Measurements from ENCODE around the gene SMIM29.

The SMIM29 gene

DNA sequence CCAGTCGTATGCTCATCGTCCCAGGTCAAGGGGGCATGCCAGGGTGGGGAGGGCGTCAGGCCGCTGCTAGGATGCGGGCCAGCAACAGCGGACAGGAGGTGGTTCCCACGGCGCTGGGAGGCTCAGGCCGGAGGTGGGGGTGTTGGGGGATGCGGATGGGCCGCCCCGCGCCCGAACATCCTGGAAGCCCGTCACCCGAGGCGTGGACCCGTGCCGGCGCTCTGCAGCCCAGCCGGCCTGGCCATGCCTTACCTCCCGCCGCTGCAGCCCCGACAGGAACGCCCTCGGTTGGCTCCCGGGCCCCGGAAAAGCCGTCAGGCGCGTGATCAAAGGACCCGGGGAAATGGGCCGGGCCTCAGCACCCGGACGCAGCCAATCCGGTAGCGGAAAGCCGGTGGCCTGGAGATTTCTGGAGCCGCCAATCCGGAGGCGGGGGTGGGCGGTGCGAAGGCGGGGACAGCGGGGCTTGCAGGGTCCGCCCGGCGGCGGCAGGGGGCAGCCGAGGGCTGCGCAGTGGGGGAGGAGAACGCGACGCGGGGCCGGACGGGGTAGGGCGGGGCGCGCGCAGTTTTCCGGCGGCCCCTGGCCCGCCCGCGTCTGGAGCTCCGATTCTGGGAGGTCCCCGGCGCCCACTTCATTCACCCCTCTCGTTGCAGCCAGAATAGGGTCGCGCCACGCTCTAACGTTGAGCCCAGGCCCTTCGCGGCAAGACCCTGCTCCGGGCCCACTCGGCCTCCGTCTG is at the start of gene SMIM29:
Gene SMIM29 (minus strand): TSS at position 280 of the 742 bp plus-strand sequence. CDS start 1,215 bp downstream, outside the sequence.
- H3K4me1 Mint-ChIP-seq: peaks cover 47% of the 10 kb centered on the region
- H3K27ac Mint-ChIP-seq: peak within 1 kb of the TSS; percentile 86 to 91

DNA sequence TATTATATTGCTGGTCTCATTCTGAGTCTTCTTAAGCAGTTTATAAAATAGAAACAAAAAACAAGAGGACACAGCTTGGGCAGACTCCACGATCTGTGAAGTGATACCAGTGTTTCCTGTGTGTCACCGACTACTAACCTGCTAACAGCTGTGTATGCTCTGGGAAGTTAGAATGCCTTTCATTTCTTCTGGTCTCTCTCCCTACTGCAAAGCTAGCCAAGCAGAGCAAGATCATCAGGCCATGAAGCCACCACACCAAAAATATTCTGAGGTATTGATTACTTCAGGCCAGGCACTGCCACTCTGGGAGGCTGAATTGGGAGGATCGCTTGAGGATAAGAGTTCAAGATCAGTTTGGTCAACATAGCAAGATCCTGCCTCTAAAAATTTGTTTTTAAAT is 46.9 kb upstream of the SMIM29 start:
- no peaks in the 10 kb centered on the region for H3K27me3 Mint-ChIP-seq
- ATAC-seq (no peak), DNase-seq (peak in 1 of 2 donors; percentile 9)
- H3K9me3 Mint-ChIP-seq: no peaks in the 10 kb centered on the region
- peaks cover 14% of the 10 kb centered on the region for H3K4me1 Mint-ChIP-seq
- H3K27ac Mint-ChIP-seq: peak overlapping the region; percentile 14 to 82
- H3K4me3 Mint-ChIP-seq: no peak overlapping the region

More for the DNA sequence above, at the start of gene SMIM29:
- ATAC-seq: peak; percentile 85
- Mint-ChIP-seq H3K27me3 (peaks cover 8% of the 10 kb centered on the region), H3K9me3 (no peaks in the 10 kb centered on the region), H3K4me3 (peak within 1 kb of the TSS; percentile 83 to 86)
- DNase-seq: peak; percentile 96 to 98

DNA sequence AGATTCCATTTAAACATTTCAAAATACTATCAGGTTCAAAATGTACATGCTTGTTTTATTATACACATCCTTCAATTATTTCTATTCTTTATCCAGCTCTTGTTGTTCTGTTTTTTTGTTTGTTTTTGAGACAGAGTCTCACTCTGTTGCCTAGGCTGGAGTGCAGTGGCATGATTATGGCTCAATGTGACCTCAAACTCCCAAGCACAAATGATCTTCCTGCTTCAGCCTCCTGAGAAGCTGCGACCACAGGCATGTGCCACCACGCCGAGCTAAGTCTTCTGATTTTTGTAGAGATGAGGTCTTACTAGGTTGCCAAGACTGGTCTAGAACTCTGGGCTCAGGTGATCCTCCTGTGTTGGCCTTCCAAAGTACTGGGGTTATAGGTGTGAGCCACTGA is 44.1 kb upstream of the SMIM29 start:
- Mint-ChIP-seq H3K4me3 (no peak overlapping the region), H3K4me1 (peaks cover 32% of the 10 kb centered on the region), H3K9me3 (no peaks in the 10 kb centered on the region), H3K27ac (peak overlapping the region; percentile 60 to 73), H3K27me3 (no peaks in the 10 kb centered on the region)
- DNase-seq: no peak
- no peak for ATAC-seq

DNA sequence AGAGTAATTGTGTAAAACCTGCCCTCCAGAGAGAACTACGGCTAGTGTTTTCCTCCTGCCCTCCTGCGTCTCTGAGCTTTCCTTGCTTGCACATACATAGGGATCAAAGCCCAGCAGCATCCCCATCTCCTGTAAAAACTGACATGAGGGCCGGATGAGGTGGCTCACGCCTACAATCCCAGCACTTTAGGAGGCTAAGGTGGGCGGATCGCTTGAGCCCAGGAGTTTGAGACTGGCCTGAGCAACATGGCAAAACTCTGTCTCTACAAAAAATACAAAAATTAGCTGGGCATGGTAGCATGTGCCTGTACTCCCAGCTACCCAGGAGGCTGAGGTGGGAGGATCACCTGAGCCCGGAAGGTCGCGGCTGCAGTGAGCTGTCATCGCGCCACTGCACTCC is 40.3 kb upstream of the SMIM29 start:
- Mint-ChIP-seq H3K27me3 (no peaks in the 10 kb centered on the region), H3K9me3 (no peaks in the 10 kb centered on the region), H3K4me3 (no peak overlapping the region), H3K4me1 (peaks cover 18% of the 10 kb centered on the region), H3K27ac (no peak overlapping the region)
- no peak for DNase-seq
- ATAC-seq: no peak

DNA sequence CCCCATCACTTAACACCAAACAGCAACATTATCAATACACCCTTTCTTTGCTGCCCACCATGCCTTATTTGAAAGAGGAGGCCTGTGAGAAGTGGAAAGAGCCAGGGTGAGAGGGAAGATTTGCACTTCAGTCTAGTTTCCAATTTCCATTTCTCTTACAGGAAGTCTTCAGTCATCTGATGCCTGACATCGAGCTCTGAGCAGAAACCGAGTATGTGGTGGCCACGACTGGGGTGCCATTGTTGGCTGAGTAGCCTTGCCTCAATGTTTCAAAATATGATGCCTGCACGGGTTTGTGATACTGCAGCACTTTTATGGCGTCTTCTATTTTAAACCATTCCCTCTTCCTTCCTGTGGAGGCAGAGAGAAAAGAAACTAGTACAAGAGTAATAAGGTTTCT is 39.8 kb upstream of the SMIM29 start:
- no peaks in the 10 kb centered on the region for H3K9me3 Mint-ChIP-seq
- no peaks in the 10 kb centered on the region for H3K27me3 Mint-ChIP-seq
- DNase-seq (peak in 1 of 2 donors; percentile 19), ATAC-seq (peak; percentile 64)
- peak overlapping the region in 1 of 2 donors; percentile 12 for H3K4me3 Mint-ChIP-seq
- H3K27ac Mint-ChIP-seq: peak overlapping the region; percentile 50 to 58
- peaks cover 18% of the 10 kb centered on the region for H3K4me1 Mint-ChIP-seq

DNA sequence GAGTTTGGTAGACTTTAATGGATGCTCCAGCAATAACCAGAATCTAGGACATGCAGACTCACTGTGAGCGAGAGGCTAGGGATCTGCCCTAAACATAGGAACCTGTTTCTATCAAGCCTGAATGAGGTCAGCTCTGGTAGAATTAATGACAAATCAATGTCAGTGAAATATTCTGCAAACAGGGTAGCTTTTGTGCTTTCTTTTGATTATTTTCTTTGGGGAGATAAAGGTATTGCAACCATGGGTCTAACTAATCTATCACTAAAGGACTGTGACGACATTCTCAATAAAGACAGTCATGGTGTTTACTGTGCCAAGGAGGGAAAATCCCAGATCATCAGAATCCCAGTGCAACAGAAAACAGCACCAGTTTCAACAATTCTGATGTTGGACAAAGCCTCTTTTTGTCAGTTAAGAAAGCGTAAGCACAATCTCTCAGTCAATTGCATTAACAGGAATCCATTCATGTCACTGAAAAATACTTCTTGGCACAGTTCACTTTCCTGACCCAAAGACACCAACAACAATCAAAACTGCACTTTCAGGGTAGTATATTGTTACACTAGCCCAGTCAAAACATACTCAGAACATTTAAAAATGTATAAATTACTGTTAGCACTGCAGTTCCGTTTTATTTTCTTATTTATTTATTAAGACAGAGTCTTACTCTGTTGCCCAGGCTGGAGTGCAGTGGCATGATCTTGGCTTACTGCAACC is 36.8 kb upstream of the SMIM29 start:
- Mint-ChIP-seq H3K27ac (no peak overlapping the region), H3K4me1 (peaks cover 18% of the 10 kb centered on the region), H3K27me3 (no peaks in the 10 kb centered on the region), H3K9me3 (no peaks in the 10 kb centered on the region), H3K4me3 (no peak overlapping the region)
- ATAC-seq (no peak), DNase-seq (no peak)

DNA sequence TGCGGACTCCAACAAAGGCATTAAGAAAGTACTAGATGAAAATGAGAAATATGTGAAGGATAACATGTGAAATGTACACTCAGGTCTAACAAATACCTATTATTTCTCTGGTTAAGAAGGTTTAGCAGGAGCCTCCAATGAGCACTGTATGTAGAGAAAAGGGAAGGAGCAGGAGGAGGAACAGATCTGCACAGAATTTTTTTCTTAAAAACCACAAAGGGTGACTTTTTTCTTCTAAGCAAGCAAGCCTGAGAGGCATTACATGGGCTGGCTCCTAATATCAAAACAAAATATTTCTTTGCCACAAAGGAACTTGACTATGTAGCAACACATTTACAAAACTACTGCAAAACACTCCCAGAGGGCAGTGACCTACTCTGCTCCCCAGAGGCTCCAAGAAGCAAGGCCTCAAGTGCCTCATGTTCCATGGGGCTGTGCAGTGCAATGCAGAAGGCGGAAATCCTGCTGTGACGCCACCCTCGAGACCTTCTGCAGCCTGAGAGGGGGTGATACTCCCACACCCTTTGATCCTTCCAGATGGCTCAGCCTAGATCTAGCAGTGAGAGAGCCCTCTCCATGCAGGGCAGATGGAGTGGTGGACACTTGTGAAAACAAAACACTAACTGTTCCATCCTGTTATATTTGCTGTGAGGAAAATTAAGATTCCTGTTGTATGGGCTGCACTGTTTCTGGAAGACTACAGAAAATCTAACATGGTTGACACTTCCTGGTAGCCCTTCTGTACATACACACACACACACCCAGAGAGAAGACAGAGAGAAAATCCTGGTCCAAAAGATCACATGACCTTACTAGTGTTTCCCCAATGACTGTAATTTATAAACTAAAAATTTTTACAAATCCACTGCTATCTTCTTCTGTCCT is 36.0 kb upstream of the SMIM29 start:
- no peak for DNase-seq
- Mint-ChIP-seq H3K4me3 (no peak overlapping the region), H3K4me1 (peaks cover 16% of the 10 kb centered on the region), H3K9me3 (no peaks in the 10 kb centered on the region), H3K27ac (peak overlapping the region in 1 of 2 donors; percentile 91), H3K27me3 (no peaks in the 10 kb centered on the region)
- ATAC-seq: no peak

DNA sequence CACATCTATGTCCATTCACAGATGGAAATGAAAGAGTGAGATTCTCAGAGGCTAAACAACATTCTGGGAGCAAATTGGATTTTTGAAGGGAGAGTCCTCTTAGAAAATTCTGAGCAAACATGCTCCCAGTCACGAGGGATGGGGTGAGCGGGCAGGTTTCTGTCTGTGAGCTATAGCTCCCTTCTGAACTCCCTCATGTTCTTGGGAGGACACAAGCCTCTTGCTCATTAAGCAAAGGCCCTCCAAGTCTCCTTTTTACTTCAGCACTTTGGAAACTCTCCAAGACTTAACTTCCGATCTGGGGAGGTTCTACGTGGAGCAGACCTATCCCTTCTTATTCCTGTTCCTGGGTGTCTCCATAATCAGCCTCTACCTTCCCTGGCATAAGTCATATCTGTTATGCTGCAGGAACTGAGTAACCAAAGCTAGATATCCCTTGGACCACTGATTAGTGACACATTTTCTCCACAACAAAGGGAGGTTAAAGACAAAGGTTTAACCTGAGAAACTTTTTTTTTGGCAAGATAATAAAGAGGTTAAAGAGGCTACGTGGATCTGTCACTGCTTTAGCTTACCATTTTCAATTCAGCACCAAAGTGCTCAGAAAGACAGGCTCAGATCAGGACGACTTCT is 33.0 kb upstream of the SMIM29 start:
- H3K4me3 Mint-ChIP-seq: no peak overlapping the region
- no peaks in the 10 kb centered on the region for H3K4me1 Mint-ChIP-seq
- no peaks in the 10 kb centered on the region for H3K9me3 Mint-ChIP-seq
- no peak for ATAC-seq
- H3K27me3 Mint-ChIP-seq: no peaks in the 10 kb centered on the region
- DNase-seq: no peak
- peak overlapping the region in 1 of 2 donors; percentile 35 for H3K27ac Mint-ChIP-seq

DNA sequence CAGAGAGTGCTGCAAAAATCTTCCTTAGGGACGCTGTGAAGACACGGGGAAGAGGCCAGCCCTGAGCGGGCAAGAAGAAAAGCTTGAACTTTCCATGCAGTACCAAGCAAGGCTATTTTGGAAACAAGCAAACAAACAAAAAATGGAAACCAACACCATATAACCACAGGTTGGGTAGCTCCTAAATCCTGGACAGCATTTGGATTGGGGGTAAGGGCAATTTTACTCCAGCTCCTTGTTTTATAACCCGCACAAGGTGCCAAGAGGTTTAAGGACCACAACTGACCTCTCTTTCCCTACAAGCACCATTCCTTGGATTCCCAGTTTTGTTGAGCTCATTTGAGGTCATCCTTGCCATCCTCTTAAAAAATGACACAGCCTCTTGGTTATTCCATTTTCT is 31.4 kb upstream of the SMIM29 start:
- Mint-ChIP-seq H3K4me1 (peaks cover 4% of the 10 kb centered on the region), H3K27ac (no peak overlapping the region), H3K9me3 (no peaks in the 10 kb centered on the region), H3K4me3 (no peak overlapping the region), H3K27me3 (no peaks in the 10 kb centered on the region)
- DNase-seq (no peak), ATAC-seq (no peak)

DNA sequence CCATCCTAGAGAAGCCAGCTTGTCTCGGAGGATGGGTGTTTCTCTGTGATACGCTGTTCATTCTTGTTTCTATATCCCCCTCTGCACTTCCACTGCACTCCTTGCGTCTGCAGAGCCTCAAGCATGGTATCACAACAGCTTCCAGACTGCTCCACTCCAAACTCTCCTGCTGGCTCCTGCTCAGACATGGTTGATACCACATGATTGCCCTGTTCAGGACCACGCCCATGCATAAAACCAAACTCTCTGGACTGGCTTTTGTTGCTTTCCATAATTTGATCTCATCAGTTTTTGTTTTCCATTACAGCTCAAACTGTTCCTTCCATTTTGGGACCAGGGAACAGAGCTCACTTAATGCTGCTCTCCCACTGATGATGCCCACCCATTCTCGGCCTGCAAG is 30.0 kb upstream of the SMIM29 start:
- H3K4me3 Mint-ChIP-seq: no peak overlapping the region

DNA sequence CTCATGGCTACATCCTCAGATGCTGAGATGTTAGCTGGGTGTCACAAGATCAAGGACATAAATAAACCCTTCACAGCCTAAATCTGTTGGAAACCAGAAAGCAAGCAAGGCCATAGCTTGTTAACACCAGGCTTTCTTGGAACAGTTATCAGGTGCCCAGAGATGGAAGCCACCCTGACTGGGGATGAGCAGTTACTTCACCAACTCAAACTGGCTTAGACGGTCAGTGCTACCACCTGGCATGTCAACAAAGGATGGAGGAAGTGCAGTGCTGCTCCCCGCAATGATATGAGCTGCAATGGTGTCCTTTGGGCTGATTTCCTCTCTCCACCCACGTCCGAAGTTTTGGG is 28.9 kb upstream of the SMIM29 start:
- Mint-ChIP-seq H3K4me1 (peaks cover 4% of the 10 kb centered on the region), H3K27me3 (no peaks in the 10 kb centered on the region), H3K9me3 (no peaks in the 10 kb centered on the region), H3K4me3 (no peak overlapping the region), H3K27ac (no peak overlapping the region)
- no peak for DNase-seq
- ATAC-seq: no peak

More for the DNA sequence above, 30.0 kb upstream of the SMIM29 start:
- Mint-ChIP-seq H3K9me3 (no peaks in the 10 kb centered on the region), H3K4me1 (peaks cover 4% of the 10 kb centered on the region), H3K27ac (peak overlapping the region in 1 of 2 donors; percentile 41), H3K27me3 (no peaks in the 10 kb centered on the region)
- DNase-seq (no peak), ATAC-seq (no peak)

DNA sequence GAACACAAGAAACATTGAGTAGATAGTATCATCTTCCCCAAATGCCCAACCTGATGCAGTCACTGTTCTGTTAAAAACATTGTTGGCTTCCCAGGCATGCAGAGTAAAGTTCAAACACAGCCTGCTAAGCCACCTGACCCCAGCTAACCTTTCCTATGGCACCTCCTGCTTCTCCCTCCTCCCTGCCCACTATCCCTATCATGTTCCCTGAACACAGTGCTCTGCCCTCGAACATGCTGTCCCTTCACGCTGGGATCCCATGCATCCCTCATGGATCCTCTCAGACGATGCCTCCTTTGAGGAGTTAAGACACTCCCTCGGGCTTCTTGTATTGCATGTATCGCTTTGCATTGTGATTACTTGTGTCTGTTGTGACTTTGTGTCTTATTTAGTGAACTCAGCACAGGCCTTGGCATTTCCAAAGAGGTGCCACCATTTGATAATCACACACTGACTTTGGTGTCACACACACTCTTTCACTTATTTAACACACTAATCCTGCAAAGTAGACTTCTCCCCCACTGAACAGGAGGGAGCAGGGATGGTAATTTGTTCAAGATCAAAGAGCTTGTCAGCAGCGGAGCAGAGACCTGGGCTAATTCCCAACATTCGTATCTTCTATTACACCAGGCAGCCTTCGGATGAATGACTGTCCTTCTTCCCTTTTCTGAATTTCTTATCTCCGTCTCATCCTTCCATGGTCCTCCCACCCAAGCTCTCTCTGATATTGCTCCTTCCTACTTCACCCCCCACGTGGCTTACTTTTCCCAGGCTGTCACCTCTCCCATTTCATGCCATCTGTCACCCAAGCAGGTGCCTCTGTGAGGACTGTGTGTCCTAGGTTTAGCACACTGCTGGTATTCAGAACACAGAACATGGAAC is 28.3 kb upstream of the SMIM29 start:
- DNase-seq (no peak), ATAC-seq (no peak)

DNA sequence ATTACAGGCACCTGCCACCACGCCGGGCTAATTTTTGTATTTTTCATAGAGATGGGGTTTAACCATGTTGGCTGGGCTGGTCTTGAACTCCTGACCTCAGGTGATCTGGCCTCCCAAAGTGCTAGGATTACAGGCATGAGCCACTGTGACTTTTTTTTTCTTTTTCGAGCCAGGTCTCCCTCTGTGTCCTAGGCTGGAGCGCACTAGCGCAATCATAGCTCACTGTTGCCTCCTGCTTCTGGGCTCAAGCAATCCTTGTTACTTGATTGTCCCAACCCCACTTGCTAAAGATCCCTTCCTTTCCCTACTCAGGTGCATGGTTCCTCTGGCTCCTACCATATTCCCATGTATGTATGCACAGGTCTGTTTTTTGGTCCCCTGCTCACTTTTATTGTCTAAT is 27.4 kb upstream of the SMIM29 start:
- peak overlapping the region in 1 of 2 donors; percentile 10 for H3K27ac Mint-ChIP-seq
- no peaks in the 10 kb centered on the region for H3K27me3 Mint-ChIP-seq
- no peaks in the 10 kb centered on the region for H3K9me3 Mint-ChIP-seq

More for the DNA sequence above, 28.3 kb upstream of the SMIM29 start:
- Mint-ChIP-seq H3K27ac (no peak overlapping the region), H3K4me1 (peaks cover 4% of the 10 kb centered on the region), H3K4me3 (no peak overlapping the region), H3K27me3 (no peaks in the 10 kb centered on the region), H3K9me3 (no peaks in the 10 kb centered on the region)

DNA sequence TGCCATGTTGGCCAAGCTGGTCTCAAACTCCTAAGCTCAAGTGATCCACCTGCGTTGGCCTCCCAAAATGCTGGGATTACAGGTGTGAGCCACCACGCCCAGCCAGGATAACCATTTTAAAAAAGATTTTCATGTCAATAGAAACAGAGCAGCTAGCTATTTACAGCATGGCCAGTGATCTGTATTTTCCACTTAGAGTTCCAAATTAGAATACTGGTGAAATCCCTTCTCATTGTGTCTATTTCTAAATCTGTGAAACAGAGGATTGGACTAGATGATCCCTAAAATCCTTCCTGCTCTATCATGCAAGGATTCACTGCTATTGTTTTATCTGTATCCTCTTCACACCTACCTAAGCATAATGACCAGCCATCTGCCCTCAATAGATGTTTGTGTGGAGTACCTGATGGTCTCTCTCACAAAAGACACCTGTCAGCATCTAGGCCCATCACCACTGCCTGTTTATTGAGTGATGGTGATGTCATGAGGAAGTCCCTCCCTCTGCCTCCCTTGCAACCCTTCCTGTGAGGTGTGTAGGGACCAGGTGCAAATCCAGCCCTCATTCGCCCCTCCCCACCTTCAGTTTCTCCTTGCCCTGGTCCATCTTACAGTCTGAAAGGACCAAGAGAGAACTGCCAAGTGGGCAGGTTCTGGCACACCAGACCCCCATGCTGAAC is 26.5 kb upstream of the SMIM29 start:
- Mint-ChIP-seq H3K9me3 (no peaks in the 10 kb centered on the region), H3K4me1 (peaks cover 4% of the 10 kb centered on the region), H3K4me3 (no peak overlapping the region), H3K27me3 (no peaks in the 10 kb centered on the region), H3K27ac (peak overlapping the region; percentile 42 to 55)
- DNase-seq: no peak
- ATAC-seq: peak; percentile 57

More for the DNA sequence above, 27.4 kb upstream of the SMIM29 start:
- Mint-ChIP-seq H3K4me1 (peaks cover 4% of the 10 kb centered on the region), H3K4me3 (no peak overlapping the region)
- ATAC-seq (no peak), DNase-seq (no peak)
